GM21619 (cell line): Measurements from ENCODE around the gene KANK3.
"Not testable (repeated sequence)": the region's sequence is repeated elsewhere in the genome, so short reads cannot be mapped to it uniquely, and the experiment has no call there.

Experiments used
- ATAC-seq: cut with Tn5 transposase; IDR thresholded peaks from one replicate; pipeline ENCODE4 v1.9.1; 2021; ENCODE audit not compliant: unreplicated experiment

Gene KANK3

GRCh38 chr19:8371011-8371804 is 28.1 kb upstream of the KANK3 start:
- ATAC-seq = no peak

DNA sequence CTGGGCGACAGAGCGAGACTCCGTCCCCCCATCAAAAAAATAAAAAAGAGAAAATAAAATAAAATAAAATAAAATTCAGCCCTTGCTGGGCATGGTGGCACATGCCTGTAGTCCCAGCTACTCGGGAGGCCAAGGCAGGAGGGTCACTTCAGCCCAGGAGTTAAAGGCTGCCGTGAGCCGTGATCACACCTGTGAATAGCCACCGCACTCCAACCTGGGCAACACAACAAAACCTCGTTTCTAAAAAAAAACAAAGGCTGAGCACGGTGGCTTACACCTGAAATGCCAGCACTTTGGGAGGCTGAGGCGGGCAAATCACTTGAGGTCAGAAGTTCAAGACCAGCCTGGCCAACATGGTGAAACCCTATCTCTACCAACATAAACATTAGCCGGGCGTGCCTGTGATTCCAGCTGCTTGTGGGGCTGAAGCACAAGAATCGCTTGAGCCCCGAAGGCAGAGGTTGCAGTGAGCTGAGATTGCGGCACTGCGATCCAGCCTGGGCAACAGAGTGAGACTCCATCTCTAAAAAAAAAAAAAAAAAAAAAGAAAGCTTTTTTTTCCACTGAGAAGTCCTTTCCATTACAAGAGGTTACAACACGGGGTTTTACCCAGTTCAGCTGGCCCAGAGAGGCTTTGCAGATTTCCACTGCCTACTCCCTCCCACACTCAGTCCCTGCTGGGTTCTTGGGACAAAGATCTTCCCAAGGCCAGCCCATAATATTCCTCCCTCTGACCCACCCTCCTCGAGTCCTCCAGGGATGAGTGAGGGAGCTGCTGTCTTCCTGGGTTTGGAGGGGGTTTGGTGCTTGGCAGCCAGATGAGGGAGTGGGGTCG is 27.3 kb upstream of the KANK3 start:
- no peak for ATAC-seq

- ATAC-seq = no peak
Observed at GRCh38 chr19:8367327-8368001, 24.4 kb upstream of the KANK3 start.

GRCh38 chr19:8366961-8367326 is 23.9 kb upstream of the KANK3 start:
- no peak for ATAC-seq

DNA sequence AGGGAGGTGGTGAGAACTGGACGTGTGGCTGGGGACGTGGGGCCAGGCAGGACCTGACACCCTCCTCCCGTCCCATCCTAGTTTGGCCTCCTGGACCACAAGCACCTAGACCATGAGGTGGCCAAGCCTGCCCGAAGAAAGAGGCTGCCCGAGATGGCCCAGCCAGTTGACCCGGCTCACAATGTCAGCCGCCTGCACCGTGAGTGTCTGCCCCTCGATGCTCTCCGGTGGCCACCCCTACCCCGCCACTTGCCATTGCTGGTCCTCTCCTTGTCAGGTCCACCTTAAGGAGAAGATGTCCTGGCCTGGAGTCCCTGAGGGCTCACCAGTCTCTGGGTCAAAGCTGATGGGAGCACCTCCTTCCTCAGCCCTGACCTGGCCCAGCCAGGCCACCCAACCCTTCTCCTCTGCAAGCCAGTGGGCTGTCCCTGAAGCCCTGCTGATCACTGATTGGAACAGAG is 23.1 kb upstream of the KANK3 start:
- no peak for ATAC-seq

DNA sequence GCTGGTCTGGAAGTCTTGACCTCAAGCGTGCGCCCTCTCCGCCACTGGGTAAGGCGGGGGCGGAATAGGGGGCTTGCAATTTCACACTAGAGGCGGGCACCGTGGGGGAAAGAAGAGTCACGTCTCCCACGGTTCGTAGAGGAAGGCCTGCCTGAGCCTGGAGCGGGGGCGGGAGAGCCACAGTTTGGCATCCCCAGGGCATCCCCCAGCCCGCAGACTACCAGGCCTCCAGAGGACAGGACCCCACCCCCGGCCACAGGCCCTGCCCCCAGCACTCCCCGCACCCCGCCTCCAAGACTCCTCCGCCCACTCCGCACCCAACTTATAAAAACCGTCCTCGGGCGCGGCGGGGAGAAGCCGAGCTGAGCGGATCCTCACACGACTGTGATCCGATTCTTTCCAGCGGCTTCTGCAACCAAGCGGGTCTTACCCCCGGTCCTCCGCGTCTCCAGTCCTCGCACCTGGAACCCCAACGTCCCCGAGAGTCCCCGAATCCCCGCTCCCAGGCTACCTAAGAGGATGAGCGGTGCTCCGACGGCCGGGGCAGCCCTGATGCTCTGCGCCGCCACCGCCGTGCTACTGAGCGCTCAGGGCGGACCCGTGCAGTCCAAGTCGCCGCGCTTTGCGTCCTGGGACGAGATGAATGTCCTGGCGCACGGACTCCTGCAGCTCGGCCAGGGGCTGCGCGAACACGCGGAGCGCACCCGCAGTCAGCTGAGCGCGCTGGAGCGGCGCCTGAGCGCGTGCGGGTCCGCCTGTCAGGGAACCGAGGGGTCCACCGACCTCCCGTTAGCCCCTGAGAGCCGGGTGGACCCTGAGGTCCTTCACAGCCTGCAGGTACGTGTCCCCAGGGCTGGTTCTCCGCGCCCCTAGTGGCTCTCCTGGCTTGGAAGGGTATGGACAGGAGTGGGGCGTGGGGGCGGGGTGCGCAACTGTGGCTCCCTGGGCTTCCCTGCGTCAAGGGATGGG is 21.0 kb upstream of the KANK3 start, which contains the start of gene ANGPTL4:
ANGPTL4 (plus strand) TSS at position 353 of the 969 bp plus-strand sequence; CDS start at position 520, 167 bp downstream.
- no peak for ATAC-seq

- no peak for ATAC-seq
Observed at GRCh38 chr19:8361921-8362793, 19.1 kb upstream of the KANK3 start.

DNA sequence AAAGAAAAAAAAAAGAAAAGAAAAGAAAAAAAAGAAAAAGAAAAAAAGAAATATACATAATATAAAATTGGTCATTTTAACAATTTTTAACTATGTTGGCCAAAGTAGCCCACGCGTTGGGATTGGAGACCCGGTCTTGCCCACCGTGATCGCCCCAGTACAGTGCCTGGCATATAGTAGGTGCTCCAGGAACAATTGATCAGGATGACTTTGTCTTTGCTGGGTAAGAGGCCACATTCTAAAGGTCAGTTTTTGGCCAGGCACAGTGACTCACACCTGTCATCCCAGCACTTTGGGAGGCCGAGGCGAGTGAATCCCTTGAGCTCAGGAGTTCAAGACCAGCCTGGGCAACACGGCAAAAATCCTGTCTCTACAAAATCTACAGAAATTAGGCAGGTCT is 17.1 kb upstream of the KANK3 start:
- ATAC-seq = no peak

GRCh38 chr19:8358948-8359347 is 15.9 kb upstream of the KANK3 start:
- no peak for ATAC-seq

GRCh38 chr19:8357007-8357521 is 14.0 kb upstream of the KANK3 start:
- ATAC-seq = no peak

- ATAC-seq = no peak
Observed at GRCh38 chr19:8355631-8356402, 12.8 kb upstream of the KANK3 start.

- ATAC-seq = not testable (repeated sequence)
Observed at GRCh38 chr19:8352845-8353244, 9.8 kb upstream of the KANK3 start.

- ATAC-seq = no peak
Observed at GRCh38 chr19:8352134-8352827, 9.2 kb upstream of the KANK3 start.

- not testable (repeated sequence) for ATAC-seq
Observed at GRCh38 chr19:8349629-8350372, 6.7 kb upstream of the KANK3 start.

- ATAC-seq = no peak
Observed at GRCh38 chr19:8343483-8343844, 402 bp upstream of the KANK3 start.

GRCh38 chr19:8342316-8342683 is 762 bp downstream of the KANK3 start:
- ATAC-seq = no peak

DNA sequence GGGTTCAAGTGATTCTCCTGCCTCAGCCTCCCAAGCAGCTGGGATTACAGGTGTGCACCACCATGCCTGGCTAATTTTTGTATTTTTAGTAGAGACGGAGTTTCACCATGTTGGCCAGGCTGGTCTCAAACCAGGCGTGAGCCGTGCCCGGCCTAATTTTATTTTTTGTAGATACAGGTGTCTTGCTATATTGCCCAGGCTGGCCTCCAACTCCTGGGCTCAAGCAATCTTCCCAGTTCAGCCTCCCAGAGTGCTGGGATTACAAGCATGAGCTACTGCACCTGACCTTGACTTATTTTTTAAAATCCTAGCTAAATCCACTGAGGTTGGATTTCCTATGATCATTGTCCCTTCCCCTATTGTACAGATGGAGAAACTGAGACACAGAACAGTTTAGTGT is 1.6 kb downstream of the KANK3 start:
- not testable (repeated sequence) for ATAC-seq
